Measurements from ENCODE around the gene ECM2. TPM values are rescaled to one million over a fixed set of nuclear protein-coding genes. Genes with fewer than 3 reads are reported as not detected.

Gene ECM2
- total RNA-seq, 1 experiment from 2014 or later: not detected

DNA sequence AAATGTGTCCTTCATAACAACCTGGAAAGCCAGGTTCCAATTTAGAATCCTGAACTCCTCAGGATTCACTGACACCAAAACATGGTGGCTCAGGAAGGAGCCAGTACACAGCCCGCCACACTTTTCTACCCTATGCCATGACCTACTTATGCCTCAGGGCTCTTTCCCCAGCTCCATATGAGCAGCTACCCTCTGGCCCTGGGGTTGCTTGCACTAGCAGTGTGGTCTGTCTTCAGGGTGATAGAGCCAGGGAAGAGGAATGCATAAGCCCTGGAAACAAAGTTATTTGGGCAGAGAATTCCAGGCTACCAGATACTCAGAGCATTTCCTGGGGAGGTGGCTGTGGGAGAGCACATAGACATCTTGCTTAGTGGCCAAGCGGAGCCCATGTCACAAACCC, 15.0 kb upstream of the ECM2 start:
- in situ Hi-C loops (cut with HindIII; ENCODE audit: low pct_unique_long_range_greater_than_20kb, low sequenced_read_pairs) (no loop called here), intact Hi-C loops (cut with micrococcal nuclease; ENCODE audit: unreplicated experiment) (no loop called here)
- no peaks in the 10 kb centered on the region for H3K4me1 ChIP-seq (ENCODE audit: control insufficient read depth, insufficient read depth, low read length)
- H3K36me3 ChIP-seq (ENCODE audit: control insufficient read depth, insufficient read depth, low read length): no peaks in the 10 kb centered on the region
- TF ChIP-seq TCF7L2 (IDR thresholded peaks at IDR 0.05; ENCODE audit: low read depth, low read length) (no peak), REST (IDR thresholded peaks at IDR 0.05; ENCODE audit: insufficient read depth in 1 of 2, low read depth in 2 of 2, low read length in 1 of 2) (no peak), SIN3A (IDR thresholded peaks at IDR 0.05; ENCODE audit: borderline replicate concordance, insufficient read depth, low read depth, low read length) (no peak), POLR2AphosphoS5 (IDR thresholded peaks at IDR 0.05; ENCODE audit: low read depth, low read length) (no peak)
- TF ChIP-seq, protein P1, sequence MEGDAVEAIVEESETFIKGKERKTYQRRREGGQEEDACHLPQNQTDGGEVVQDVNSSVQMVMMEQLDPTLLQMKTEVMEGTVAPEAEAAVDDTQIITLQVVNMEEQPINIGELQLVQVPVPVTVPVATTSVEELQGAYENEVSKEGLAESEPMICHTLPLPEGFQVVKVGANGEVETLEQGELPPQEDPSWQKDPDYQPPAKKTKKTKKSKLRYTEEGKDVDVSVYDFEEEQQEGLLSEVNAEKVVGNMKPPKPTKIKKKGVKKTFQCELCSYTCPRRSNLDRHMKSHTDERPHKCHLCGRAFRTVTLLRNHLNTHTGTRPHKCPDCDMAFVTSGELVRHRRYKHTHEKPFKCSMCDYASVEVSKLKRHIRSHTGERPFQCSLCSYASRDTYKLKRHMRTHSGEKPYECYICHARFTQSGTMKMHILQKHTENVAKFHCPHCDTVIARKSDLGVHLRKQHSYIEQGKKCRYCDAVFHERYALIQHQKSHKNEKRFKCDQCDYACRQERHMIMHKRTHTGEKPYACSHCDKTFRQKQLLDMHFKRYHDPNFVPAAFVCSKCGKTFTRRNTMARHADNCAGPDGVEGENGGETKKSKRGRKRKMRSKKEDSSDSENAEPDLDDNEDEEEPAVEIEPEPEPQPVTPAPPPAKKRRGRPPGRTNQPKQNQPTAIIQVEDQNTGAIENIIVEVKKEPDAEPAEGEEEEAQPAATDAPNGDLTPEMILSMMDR (IDR thresholded peaks at IDR 0.05): no peak
- ATAC-seq (no peak), DNase-seq (ENCODE audit: low read depth, low spot score) (no peak)
- no peaks in the 10 kb centered on the region for H3K9me3 ChIP-seq (ENCODE audit: control insufficient read depth, insufficient read depth, low read depth, low read length)
- H3K27me3 ChIP-seq (ENCODE audit: control insufficient read depth, insufficient read depth, low read length): no peaks in the 10 kb centered on the region
- POLR2A ChIA-PET: no interaction called here
- H3K27ac ChIP-seq (ENCODE audit: low read length): no peak overlapping the region
- no TSS peak for BruUV-seq (replicated peaks)
- no peak overlapping the region for H3K4me3 ChIP-seq (ENCODE audit: low read depth in 2 of 2, low read length in 2 of 2)
- CTCF ChIA-PET: no interaction called here

GRCh38 chr9:92547356-92547755, 11.6 kb upstream of the ECM2 start:
- no peak for TF ChIP-seq POLR2AphosphoS5 (IDR thresholded peaks at IDR 0.05; ENCODE audit: low read depth, low read length)
- TF ChIP-seq SIN3A (IDR thresholded peaks at IDR 0.05; ENCODE audit: borderline replicate concordance, insufficient read depth, low read depth, low read length): no peak
- TF ChIP-seq, protein P1 (IDR thresholded peaks at IDR 0.05): no peak
- no peak for TF ChIP-seq REST (IDR thresholded peaks at IDR 0.05; ENCODE audit: insufficient read depth in 1 of 2, low read depth in 2 of 2, low read length in 1 of 2)
- TF ChIP-seq TCF7L2 (IDR thresholded peaks at IDR 0.05; ENCODE audit: low read depth, low read length): no peak
- Histone ChIP-seq H3K9me3 (ENCODE audit: control insufficient read depth, insufficient read depth, low read depth, low read length) (no peaks in the 10 kb centered on the region), H3K4me3 (ENCODE audit: low read depth in 2 of 2, low read length in 2 of 2) (no peak overlapping the region), H3K27ac (ENCODE audit: low read length) (no peak overlapping the region), H3K36me3 (ENCODE audit: control insufficient read depth, insufficient read depth, low read length) (no peaks in the 10 kb centered on the region), H3K27me3 (ENCODE audit: control insufficient read depth, insufficient read depth, low read length) (no peaks in the 10 kb centered on the region), H3K4me1 (ENCODE audit: control insufficient read depth, insufficient read depth, low read length) (no peaks in the 10 kb centered on the region)
- ATAC-seq (no peak), DNase-seq (ENCODE audit: low read depth, low spot score) (no peak)
- CTCF ChIA-PET: no interaction called here
- POLR2A ChIA-PET: no interaction called here
- intact Hi-C loops (cut with micrococcal nuclease; ENCODE audit: unreplicated experiment) (no loop called here), in situ Hi-C loops (cut with HindIII; ENCODE audit: low pct_unique_long_range_greater_than_20kb, low sequenced_read_pairs) (no loop called here)
- BruUV-seq (replicated peaks): no TSS peak
